Fibroblast of villous mesenchyme (primary cell): ENCODE data around the gene KIF26B. TPM values are rescaled to one million over a fixed set of nuclear protein-coding genes. Genes with fewer than 3 reads are reported as not detected.

Source experiments
- DNase-seq: peaks from one replicate; pipeline ENCODE4 v3.0.0-alpha.2; 2010; ENCODE audit warnings: low read depth
- H3K4me3 ChIP-seq: 2 replicates; pipeline ENCODE4 v1.5.1; 2011; ENCODE audit warnings: low read depth, mild to moderate bottlenecking, low read length
- total RNA-seq: library from RNA; depleted of rRNA; stranded (reverse); fragments of >200 nt; gene quantifications from 2 replicates; pipeline ENCODE4 v1.2.3, GENCODE V29; 2012
- TF ChIP-seq, protein P1 (sequence below): IDR thresholded peaks from 2 replicates; pipeline ENCODE4 v1.5.1; 2012; ENCODE audit warnings: low read depth, mild to moderate bottlenecking, low read length; ENCODE audit not compliant: insufficient read depth

Gene KIF26B
- total RNA-seq, 1 donor, result 12.1 TPM

- no peak for DNase-seq
- TF ChIP-seq, protein P1, sequence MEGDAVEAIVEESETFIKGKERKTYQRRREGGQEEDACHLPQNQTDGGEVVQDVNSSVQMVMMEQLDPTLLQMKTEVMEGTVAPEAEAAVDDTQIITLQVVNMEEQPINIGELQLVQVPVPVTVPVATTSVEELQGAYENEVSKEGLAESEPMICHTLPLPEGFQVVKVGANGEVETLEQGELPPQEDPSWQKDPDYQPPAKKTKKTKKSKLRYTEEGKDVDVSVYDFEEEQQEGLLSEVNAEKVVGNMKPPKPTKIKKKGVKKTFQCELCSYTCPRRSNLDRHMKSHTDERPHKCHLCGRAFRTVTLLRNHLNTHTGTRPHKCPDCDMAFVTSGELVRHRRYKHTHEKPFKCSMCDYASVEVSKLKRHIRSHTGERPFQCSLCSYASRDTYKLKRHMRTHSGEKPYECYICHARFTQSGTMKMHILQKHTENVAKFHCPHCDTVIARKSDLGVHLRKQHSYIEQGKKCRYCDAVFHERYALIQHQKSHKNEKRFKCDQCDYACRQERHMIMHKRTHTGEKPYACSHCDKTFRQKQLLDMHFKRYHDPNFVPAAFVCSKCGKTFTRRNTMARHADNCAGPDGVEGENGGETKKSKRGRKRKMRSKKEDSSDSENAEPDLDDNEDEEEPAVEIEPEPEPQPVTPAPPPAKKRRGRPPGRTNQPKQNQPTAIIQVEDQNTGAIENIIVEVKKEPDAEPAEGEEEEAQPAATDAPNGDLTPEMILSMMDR, result no peak
- H3K4me3 ChIP-seq, result no peak overlapping the region
These were observed 333.8 kb downstream of the KIF26B start for GRCh38 chr1:245488346-245489129.

DNA sequence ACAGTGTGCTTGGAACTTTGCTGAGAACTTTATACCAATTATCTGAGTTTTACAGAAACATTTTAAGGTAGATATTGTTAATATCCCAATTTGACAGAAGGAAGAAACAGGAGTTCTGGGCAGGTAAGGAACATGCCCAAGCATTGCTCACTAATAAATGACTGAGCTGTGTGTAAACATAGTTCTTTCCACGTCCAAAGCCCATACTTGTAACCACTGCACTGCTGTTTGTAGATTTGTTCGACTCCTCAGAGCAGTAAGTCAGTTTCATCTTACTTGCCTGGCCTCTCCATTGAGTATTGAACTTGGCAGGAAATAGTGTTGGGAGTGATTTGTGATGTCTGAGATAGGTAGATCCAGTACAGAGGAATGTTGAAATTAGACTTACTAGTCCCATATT lies 335.1 kb downstream of the KIF26B start:
- TF ChIP-seq, protein P1, result no peak
- no peak overlapping the region for H3K4me3 ChIP-seq
- no peak for DNase-seq

GRCh38 chr1:245493029-245493428 lies 338.2 kb downstream of the KIF26B start:
- TF ChIP-seq, protein P1, result peak; percentile 33
- no peak for DNase-seq
- H3K4me3 ChIP-seq, result no peak overlapping the region

GRCh38 chr1:245495681-245496080 lies 340.9 kb downstream of the KIF26B start:
- TF ChIP-seq, protein P1, result no peak
- no peak for DNase-seq
- H3K4me3 ChIP-seq, result no peak overlapping the region

- TF ChIP-seq, protein P1, result no peak
- DNase-seq, result peak; percentile 49
These were observed 345.8 kb downstream of the KIF26B start for GRCh38 chr1:245500546-245500945.

DNA sequence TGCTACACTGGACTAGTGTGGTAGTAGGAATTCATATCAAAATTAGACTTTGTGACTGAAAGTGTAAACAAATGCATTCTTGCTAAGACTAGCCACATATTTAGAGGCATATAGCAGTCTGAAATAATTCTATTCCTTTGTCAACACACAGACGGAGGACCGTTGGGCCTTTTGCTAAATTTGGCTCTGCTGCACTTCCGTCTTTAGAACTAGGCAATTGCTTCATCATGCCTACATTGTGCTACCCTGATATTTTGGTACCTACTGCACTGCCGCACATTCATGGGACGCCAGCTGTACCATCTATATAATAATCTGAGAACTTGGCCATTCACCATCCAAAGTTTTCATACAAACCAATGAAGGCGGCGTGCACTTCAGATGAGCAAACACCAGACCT lies 346.8 kb downstream of the KIF26B start:
- no peak for DNase-seq
- no peak overlapping the region for H3K4me3 ChIP-seq
- TF ChIP-seq, protein P1, result no peak

More at GRCh38 chr1:245500546-245500945, 345.8 kb downstream of the KIF26B start:
- H3K4me3 ChIP-seq, result no peak overlapping the region
